A549 (cell line): ENCODE measurements around the gene FRMD8. TPM values are rescaled to one million over a fixed set of nuclear protein-coding genes. Genes with fewer than 3 reads are reported as not detected.

Experiments used
- ATAC-seq, 2 experiments: fragments of 200-7000 bp in 1 of 2; fragments of >200 bp in 1 of 2; cut with Nextera tagmentation in 1 of 2; cut with Tn5 transposase in 1 of 2; 3 replicates each; pipeline versions ENCODE4 v1.8.0 to v1.9.1; 2018 to 2020; ENCODE audit warnings: mild to moderate bottlenecking in 1 of 2, moderate library complexity in 1 of 2
- CTCF ChIA-PET: fragments of 300-600 bp; sonication (Branson Sonifier 250); formaldehyde crosslinking; extraction: SDS; loops from one replicate; lab custom pipeline; 2021; ENCODE audit warnings: antibody characterized with exemption, inconsistent platforms; lab: Yijun Ruan, JAX
- POLR2A ChIA-PET: fragments of 350-600 bp; formaldehyde crosslinking; extraction: SDS; loops from one replicate; lab custom pipeline; 2021; ENCODE audit warnings: antibody characterized with exemption, inconsistent platforms; lab: Yijun Ruan, JAX
- DNase-seq, 2 experiments: peaks; one replicate each; pipeline versions ENCODE4 v3.0.0 to v3.0.0-alpha.2; 2011 to 2016; ENCODE audit warnings: low read depth in 1 of 2, low spot score in 1 of 2
- FAIRE-seq: peaks from 2 replicates; lab custom pipeline; 2011; peaks lifted over from hg19 to GRCh38; lab: Jason Lieb, UNC
- H3K27ac ChIP-seq, 2 experiments: fragments of >200 bp; sonication (Bioruptor Twin); formaldehyde crosslinking; 3 replicates each; pipeline ENCODE4 v1.5.1; 2016 to 2017
- H3K4me1 ChIP-seq: fragments of >200 bp; sonication (Bioruptor Twin); formaldehyde crosslinking; 3 replicates; pipeline ENCODE4 v1.6.1; 2016
- H3K4me2 ChIP-seq: fragments of >200 bp; sonication (Bioruptor Twin); formaldehyde crosslinking; 3 replicates; pipeline ENCODE4 v1.6.1; 2016
- H3K4me3 ChIP-seq: fragments of >200 bp; sonication (Bioruptor Twin); formaldehyde crosslinking; 3 replicates; pipeline ENCODE4 v1.5.1; 2016
- H3K9me3 ChIP-seq: fragments of >200 bp; sonication (Bioruptor Twin); formaldehyde crosslinking; 3 replicates; pipeline ENCODE4 v1.6.1; 2016
- CEBPB ChIP-seq, 2 experiments: fragments of >200 bp in 1 of 2; sonication (Bioruptor Twin) in 1 of 2; formaldehyde crosslinking in 1 of 2; IDR thresholded peaks; 2 replicates each; pipeline ENCODE4 v1.6.1; 2012 to 2016
- CHD2 ChIP-seq: fragments of 150-350 bp; IDR thresholded peaks from 2 replicates; pipeline ENCODE4 v1.6.1; 2014; ENCODE audit warnings: low read length; ENCODE audit not compliant: partially characterized antibody
- CHD4 ChIP-seq: fragments of 200-600 bp; sonication (generic); IDR thresholded peaks from 2 replicates; pipeline ENCODE4 v1.6.1; 2016; ENCODE audit warnings: antibody characterized with exemption, mild to moderate bottlenecking, borderline replicate concordance
- CTCF ChIP-seq: fragments of >200 bp; sonication (Bioruptor Twin); formaldehyde crosslinking; IDR thresholded peaks from 3 replicates; pipeline ENCODE4 v1.5.1; 2016
- EP300 ChIP-seq, 2 experiments: fragments of >200 bp; sonication (Bioruptor Twin); formaldehyde crosslinking; IDR thresholded peaks; 2 replicates in 1 of 2; 3 replicates in 1 of 2; pipeline ENCODE4 v1.6.1; 2016 to 2017
- FOSB ChIP-seq: fragments of 250-450 bp; sonication (Bioruptor Pico); IDR thresholded peaks from 2 replicates; pipeline ENCODE4 v1.5.0; 2020; ENCODE audit warnings: mild to moderate bottlenecking, moderate library complexity
- FOSL2 ChIP-seq, 2 experiments: fragments of 450-650 bp in 1 of 2; fragments of >200 bp in 1 of 2; sonication (Bioruptor Twin) in 1 of 2; formaldehyde crosslinking; IDR thresholded peaks; 2 replicates each; pipeline versions ENCODE4 v1.5.0 to v1.6.1; 2016 to 2020; ENCODE audit warnings: mild to moderate bottlenecking in 1 of 2, moderate library complexity in 1 of 2
- JUN ChIP-seq, 2 experiments: fragments of >200 bp; sonication (Bioruptor Twin); formaldehyde crosslinking; IDR thresholded peaks; 2 replicates in 1 of 2; 3 replicates in 1 of 2; pipeline ENCODE4 v1.6.1; 2016 to 2017
- MAFK ChIP-seq: fragments of 450-650 bp; IDR thresholded peaks from 2 replicates; pipeline ENCODE4 v1.6.1; 2014; ENCODE audit not compliant: partially characterized antibody
- PBX3 ChIP-seq: IDR thresholded peaks from 2 replicates; pipeline ENCODE4 v1.6.1; 2012
- POLR2A ChIP-seq: IDR thresholded peaks from 2 replicates; pipeline ENCODE4 v1.6.1; 2012; ENCODE audit warnings: mild to moderate bottlenecking, low read length
- RCOR1 ChIP-seq: fragments of 150-350 bp; IDR thresholded peaks from 2 replicates; pipeline ENCODE4 v1.6.1; 2014; ENCODE audit warnings: antibody characterized with exemption, low read length, low read depth
- REST ChIP-seq: fragments of 200-600 bp; sonication (generic); IDR thresholded peaks from 2 replicates; pipeline ENCODE4 v1.6.1; 2016; ENCODE audit warnings: antibody characterized with exemption, mild to moderate bottlenecking, moderate library complexity
- USF2 ChIP-seq: fragments of 450-650 bp; IDR thresholded peaks from 2 replicates; pipeline ENCODE4 v1.6.1; 2014; ENCODE audit warnings: antibody characterized with exemption
- ZFP36 ChIP-seq: fragments of 450-650 bp; IDR thresholded peaks from 2 replicates; pipeline ENCODE4 v1.6.1; 2014; ENCODE audit warnings: borderline replicate concordance; ENCODE audit not compliant: partially characterized antibody
- whole genome bisulfite sequencing: methylation state at CpG from one replicate; pipeline ENCODE4 v1.1.6; 2017; ENCODE audit errors: missing lambda C conversion rate; 5-methylcytosine and 5-hydroxymethylcytosine counted together
- polyA plus RNA-seq, 4 experiments: library from polyadenylated mRNA; depleted of rRNA in 3 of 4; stranded (reverse); fragments of >200 nt; fragmentation: RNase III in 1 of 4; extraction: RNeasy Plus Mini Kit Qiagen cat#74134 plus additional on column Dnase treatment in 1 of 4; gene quantifications; 2 replicates in 3 of 4; 3 replicates in 1 of 4; pipeline ENCODE4 v1.2.3, GENCODE V29; 2011 to 2017

The FRMD8 gene
- polyA plus RNA-seq, 2 of the 4 experiments (the other 2 are of a cell fraction): 12.9 to 20.0 TPM

GRCh38 chr11:65404638-65405339 is 18.4 kb downstream of the FRMD8 start:
- Histone ChIP-seq H3K4me2 (no peak overlapping the region), H3K9me3 (no peaks in the 10 kb centered on the region), H3K4me3 (no peak overlapping the region), H3K4me1 (0 out of 3 replicates have a peak, but pooled peaks cover 4% of the 10 kb centered on the region), H3K27ac (no peak overlapping the region)
- TF ChIP-seq USF2: no peak
- no peak for TF ChIP-seq EP300 (IDR thresholded peaks at IDR 0.05)
- TF ChIP-seq REST: no peak
- no peak for TF ChIP-seq PBX3
- no peak for TF ChIP-seq CEBPB (IDR thresholded peaks at IDR 0.05)
- no peak for TF ChIP-seq MAFK
- TF ChIP-seq JUN (IDR thresholded peaks at IDR 0.05): no peak
- no peak for TF ChIP-seq FOSL2 (IDR thresholded peaks at IDR 0.05)
- no peak for TF ChIP-seq FOSL2 (CRISPR knock-in tag; IDR thresholded peaks at IDR 0.05)
- TF ChIP-seq RCOR1: no peak
- no peak for TF ChIP-seq ZFP36
- POLR2A ChIA-PET: interaction anchor here (1.6 kb wide), 1 partner anchor 12 kb away, joined by 5 read pairs; no protein-coding TSS in a partner anchor
- FAIRE-seq: no peak
- DNase-seq: no peak
- CTCF ChIA-PET: interaction anchor here (0.5 to 8.5 kb wide), 4 partner anchors 11 to 131 kb away, joined by 3 to 84 read pairs (median 7); no protein-coding TSS in a partner anchor
- ATAC-seq: no peak; a peak in 1 of 6 replicates
- WGBS: 89% methylated on average over 13 of the region's 24 CpGs

GRCh38 chr11:65410936-65411680 is 24.7 kb downstream of the FRMD8 start:
- Histone ChIP-seq H3K4me2 (no peak overlapping the region), H3K9me3 (no peaks in the 10 kb centered on the region), H3K4me1 (peaks cover 7% of the 10 kb centered on the region), H3K4me3 (no peak overlapping the region), H3K27ac (peak overlapping the region in 1 of 2 experiments; percentile 23; a peak in 1 of 6 replicates)
- no peak for TF ChIP-seq CHD4
- POLR2A ChIA-PET: interaction anchor here (2.6 kb wide), 1 partner anchor 12 kb away, joined by 6 read pairs; the partner anchor contains the start of gene NEAT1
- 87% methylated on average over 23 of the region's 29 CpGs for WGBS
- FAIRE-seq: no peak
- peak in 1 of 2 experiments; percentile 3; a peak in 3 of 6 replicates for ATAC-seq
- CTCF ChIA-PET: interaction anchor here (0.8 to 17.0 kb wide), 3 partner anchors 9 to 27 kb away, joined by 3 to 208 read pairs (median 5); partner anchors contain the start of genes FRMD8, NEAT1 and SLC25A45
- no peak for DNase-seq

GRCh38 chr11:65411681-65412070 is 25.2 kb downstream of the FRMD8 start:
- H3K4me3 ChIP-seq: no peak overlapping the region
- no peaks in the 10 kb centered on the region for H3K9me3 ChIP-seq
- 83% methylated on average over 4 of the region's 5 CpGs for WGBS
- ChIA-PET CTCF (interaction anchor here (0.7 to 17.0 kb wide), 6 partner anchors 9 to 97 kb away, joined by 3 to 208 read pairs (median 4); partner anchors contain the start of genes FRMD8, NEAT1 and SLC25A45), POLR2A (interaction anchor here (2.6 kb wide), 1 partner anchor 11 kb away, joined by 6 read pairs; the partner anchor contains the start of gene NEAT1)
- H3K4me1 ChIP-seq: peaks cover 11% of the 10 kb centered on the region
- no peak for ATAC-seq
- peak overlapping the region in 1 of 2 experiments; percentile 23; a peak in 1 of 6 replicates for H3K27ac ChIP-seq
- H3K4me2 ChIP-seq: no peak overlapping the region
- DNase-seq: no peak
- no peak for FAIRE-seq
- TF ChIP-seq POLR2A (no peak), JUN (IDR thresholded peaks at IDR 0.05) (no peak), CHD2 (no peak), CTCF (no peak), FOSB (CRISPR knock-in tag) (no peak)
